Keratinocyte (primary cell): ENCODE data around the gene SMG9. TPM values are rescaled to one million over a fixed set of nuclear protein-coding genes. Genes with fewer than 3 reads are reported as not detected.

Source experiments
- DNase-seq: peaks from one replicate; pipeline ENCODE4 v3.0.0-alpha.2; 2011; ENCODE audit warnings: low read depth, missing footprints, low spot score
- FAIRE-seq: peaks from 2 replicates; lab custom pipeline; 2011; peaks lifted over from hg19 to GRCh38; lab: Jason Lieb, UNC
- H2AFZ ChIP-seq: 2 replicates; pipeline ENCODE4 v1.6.0; 2012; ENCODE audit warnings: low read length, control low read depth, inconsistent platforms; ENCODE audit not compliant: control insufficient read depth
- H3K27ac ChIP-seq: 2 replicates; pipeline ENCODE4 v1.5.1; 2011; ENCODE audit warnings: low read length; ENCODE audit not compliant: control insufficient read depth, insufficient read depth
- H3K27me3 ChIP-seq: 3 replicates; pipeline ENCODE4 v1.6.0; 2011; ENCODE audit warnings: low read length; ENCODE audit not compliant: control insufficient read depth, insufficient read depth; ENCODE audit errors: extremely low read depth
- H3K36me3 ChIP-seq, 2 experiments: 2 replicates in 1 of 2; 3 replicates in 1 of 2; pipeline ENCODE4 v1.5.1; 2011; ENCODE audit warnings: low read length in 2 of 2, mild to moderate bottlenecking in 1 of 2; ENCODE audit not compliant: control insufficient read depth in 2 of 2, insufficient read depth in 2 of 2; ENCODE audit errors: extremely low read depth in 1 of 2
- H3K4me1 ChIP-seq: 3 replicates; pipeline ENCODE4 v1.5.1; 2011; ENCODE audit warnings: low read length; ENCODE audit not compliant: control insufficient read depth, insufficient read depth; ENCODE audit errors: extremely low read depth
- H3K4me2 ChIP-seq: 3 replicates; pipeline ENCODE4 v1.6.0; 2011; ENCODE audit warnings: low read depth, low read length; ENCODE audit not compliant: control insufficient read depth, insufficient read depth; ENCODE audit errors: extremely low read depth
- H3K4me3 ChIP-seq, 3 experiments: fragments of 200-600 bp in 1 of 3; sonication (generic) in 1 of 3; 2 replicates in 2 of 3; 3 replicates in 1 of 3; pipeline ENCODE4 v1.5.1; 2011 to 2016; ENCODE audit warnings: low read length in 3 of 3, mild to moderate bottlenecking in 3 of 3, control low read depth in 2 of 3, inconsistent platforms in 1 of 3, low read depth in 1 of 3, mixed read lengths in 1 of 3, mixed run types in 1 of 3, moderate library complexity in 1 of 3; ENCODE audit not compliant: control insufficient read depth in 2 of 3, insufficient read depth in 2 of 3; ENCODE audit errors: extremely low read depth in 1 of 3
- H3K79me2 ChIP-seq: 2 replicates; pipeline ENCODE4 v1.6.0; 2012; ENCODE audit warnings: low read length; ENCODE audit not compliant: control insufficient read depth, insufficient read depth
- H3K9ac ChIP-seq: 3 replicates; pipeline ENCODE4 v1.6.0; 2011; ENCODE audit warnings: low read length; ENCODE audit not compliant: control insufficient read depth, insufficient read depth; ENCODE audit errors: extremely low read depth
- H3K9me1 ChIP-seq: 3 replicates; pipeline ENCODE4 v1.6.0; 2011; ENCODE audit warnings: low read length; ENCODE audit not compliant: control insufficient read depth, insufficient read depth; ENCODE audit errors: extremely low read depth
- H3K9me3 ChIP-seq: 2 replicates; pipeline ENCODE4 v1.5.1; 2012; ENCODE audit warnings: low read depth, low read length; ENCODE audit not compliant: control insufficient read depth
- H4K20me1 ChIP-seq: 3 replicates; pipeline ENCODE4 v1.6.0; 2011; ENCODE audit warnings: low read length; ENCODE audit not compliant: control insufficient read depth, insufficient read depth; ENCODE audit errors: extremely low read depth
- CTCF ChIP-seq, 3 experiments: IDR thresholded peaks in 1 of 3; conservative IDR thresholded peaks in 1 of 3; optimal IDR thresholded peaks in 1 of 3; 2 replicates in 2 of 3; 3 replicates in 1 of 3; pipeline versions ENCODE3 to v1.5.1; 2011; ENCODE audit warnings: low read length in 3 of 3, mild to moderate bottlenecking in 3 of 3, moderate library complexity in 2 of 3, control low read depth in 1 of 3, inconsistent platforms in 1 of 3; ENCODE audit not compliant: insufficient read depth in 2 of 3; ENCODE audit errors: extremely low read depth in 1 of 3
- EZH2 ChIP-seq: IDR thresholded peaks from one replicate; pipeline ENCODE4 v1.6.1; 2012; ENCODE audit warnings: inconsistent platforms, mild to moderate bottlenecking, low read length, moderate library complexity
- dilution Hi-C: fragments of 300-500 bp; cut with MboI; formaldehyde crosslinking; loops from one replicate; pipeline ENCODE4 v1.7.0; 2020; ENCODE audit warnings: low sequenced_read_pairs; ENCODE audit not compliant: extremely low pct_ligation_motif_present
- polyA plus RNA-seq, 5 experiments: library from polyadenylated mRNA; depleted of rRNA in 3 of 5; stranded (reverse) in 3 of 5; stranded (forward) in 1 of 5; unstranded in 1 of 5; fragments of >200 nt; gene quantifications; 1 replicate in 1 of 5; 2 replicates in 3 of 5; 3 replicates in 1 of 5; pipeline versions ENCODE4 v1.2.1 to v1.2.3, GENCODE V29; 2011 to 2012; ENCODE audit warnings: missing spikeins in 2 of 5, low read depth in 1 of 5, low replicate concordance in 1 of 5

SMG9 gene
- polyA plus RNA-seq, 1 donor (not counting 4 experiments of a cell fraction or from before 2014, with no cell fraction given), result 15.6 TPM

- no peaks in the 10 kb centered on the region for H3K9me3 ChIP-seq
- H3K9ac ChIP-seq, result no peak overlapping the region
- H4K20me1 ChIP-seq, result no peaks in the 10 kb centered on the region
- TF ChIP-seq CTCF (optimal IDR thresholded peaks at IDR 0.05 in 1 of 3, IDR thresholded peaks at IDR 0.05 in 1 of 3, conservative IDR thresholded peaks at IDR 0.05 in 1 of 3; ENCODE audit: extremely low read depth in 1 of 3, insufficient read depth in 2 of 3, low read length in 3 of 3), result no peak
- TF ChIP-seq EZH2, result no peak
- FAIRE-seq, result no peak
- no peak overlapping the region for H3K27ac ChIP-seq
- H3K79me2 ChIP-seq, result peaks cover 21% of the 10 kb centered on the region
- H3K4me3 ChIP-seq, result no peak overlapping the region
- H3K9me1 ChIP-seq, result no peaks in the 10 kb centered on the region
- H3K4me1 ChIP-seq, result peaks cover 25% of the 10 kb centered on the region
- no peak for DNase-seq
- dilution Hi-C loops, result no loop called here
- H3K36me3 ChIP-seq, result peaks cover 17 to 47% of the 10 kb centered on the region in 2 experiments
- no peak overlapping the region for H2AFZ ChIP-seq
- no peaks in the 10 kb centered on the region for H3K27me3 ChIP-seq
- H3K4me2 ChIP-seq, result no peak overlapping the region
These were observed 4.9 kb downstream of the SMG9 start for GRCh38 chr19:43749898-43750297.

DNA sequence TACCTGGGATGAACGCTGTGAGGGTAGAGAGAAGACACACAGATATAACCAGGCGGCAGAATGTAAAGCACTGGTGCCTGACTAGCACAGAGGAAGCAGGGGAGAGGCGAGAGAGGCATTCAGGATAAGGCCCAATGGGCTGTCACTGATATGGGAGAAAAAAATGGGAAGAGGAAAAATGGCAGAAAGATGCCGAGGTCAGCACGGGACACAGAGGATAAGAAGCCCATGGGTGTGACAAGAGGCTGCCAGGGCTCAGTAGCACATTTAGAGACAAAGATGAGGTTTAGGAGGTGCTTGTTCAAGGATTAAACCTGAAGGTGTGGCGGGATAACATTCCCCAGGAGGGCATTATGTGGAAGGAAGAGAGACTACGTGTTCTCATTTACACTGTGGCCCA, 5.6 kb downstream of the SMG9 start:
- Histone ChIP-seq H3K79me2 (peaks cover 21% of the 10 kb centered on the region), H3K27me3 (no peaks in the 10 kb centered on the region), H3K4me3 (no peak overlapping the region), H2AFZ (no peak overlapping the region), H3K4me2 (no peak overlapping the region), H4K20me1 (no peaks in the 10 kb centered on the region), H3K9me1 (no peaks in the 10 kb centered on the region), H3K4me1 (peaks cover 25% of the 10 kb centered on the region), H3K9me3 (no peaks in the 10 kb centered on the region), H3K9ac (no peak overlapping the region), H3K27ac (no peak overlapping the region), H3K36me3 (peaks cover 22 to 53% of the 10 kb centered on the region in 2 experiments)
- no peak for DNase-seq
- no peak for FAIRE-seq
- dilution Hi-C loops, result no loop called here
- TF ChIP-seq CTCF (optimal IDR thresholded peaks at IDR 0.05 in 1 of 3, IDR thresholded peaks at IDR 0.05 in 1 of 3, conservative IDR thresholded peaks at IDR 0.05 in 1 of 3; ENCODE audit: extremely low read depth in 1 of 3, insufficient read depth in 2 of 3, low read length in 3 of 3) (no peak), EZH2 (no peak)
